ENCODE results near the gene DUOX2.

DNA sequence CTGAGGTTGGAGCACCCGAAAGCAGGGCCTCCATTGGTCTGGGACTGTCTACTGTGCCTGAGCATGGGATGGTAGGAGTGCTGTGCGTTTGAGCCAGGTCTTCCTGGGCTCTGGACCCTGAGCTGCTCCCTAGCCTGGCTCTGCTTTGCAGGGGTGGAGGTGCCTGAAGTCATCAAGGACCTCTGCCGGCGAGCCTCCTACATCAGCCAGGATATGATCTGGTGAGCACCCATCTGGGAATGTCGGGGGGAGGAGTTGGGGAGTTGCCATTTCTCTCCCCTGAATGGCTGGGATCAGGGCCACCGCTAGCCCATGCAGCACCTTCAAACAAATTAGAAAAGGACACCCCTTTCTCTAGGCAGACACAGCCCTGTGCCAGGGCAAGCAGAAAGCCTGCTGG is 36.5 kb upstream of the DUOX2 start:
- TF ChIP-seq CTCF (IDR thresholded peaks at IDR 0.05; ENCODE audit: low read depth, low read length, missing input control): no peak
- no peak for TF ChIP-seq JUND (IDR thresholded peaks at IDR 0.05)
- no peak for TF ChIP-seq YY1 (IDR thresholded peaks at IDR 0.05)
- TF ChIP-seq FOXA2 (IDR thresholded peaks at IDR 0.05): no peak
- TF ChIP-seq RXRA (IDR thresholded peaks at IDR 0.05): no peak
- TF ChIP-seq GABPA (IDR thresholded peaks at IDR 0.05 in 1 of 2, conservative IDR thresholded peaks at IDR 0.05 in 1 of 2): no peak
- TF ChIP-seq RAD21 (IDR thresholded peaks at IDR 0.05): no peak
- TF ChIP-seq, protein P1, sequence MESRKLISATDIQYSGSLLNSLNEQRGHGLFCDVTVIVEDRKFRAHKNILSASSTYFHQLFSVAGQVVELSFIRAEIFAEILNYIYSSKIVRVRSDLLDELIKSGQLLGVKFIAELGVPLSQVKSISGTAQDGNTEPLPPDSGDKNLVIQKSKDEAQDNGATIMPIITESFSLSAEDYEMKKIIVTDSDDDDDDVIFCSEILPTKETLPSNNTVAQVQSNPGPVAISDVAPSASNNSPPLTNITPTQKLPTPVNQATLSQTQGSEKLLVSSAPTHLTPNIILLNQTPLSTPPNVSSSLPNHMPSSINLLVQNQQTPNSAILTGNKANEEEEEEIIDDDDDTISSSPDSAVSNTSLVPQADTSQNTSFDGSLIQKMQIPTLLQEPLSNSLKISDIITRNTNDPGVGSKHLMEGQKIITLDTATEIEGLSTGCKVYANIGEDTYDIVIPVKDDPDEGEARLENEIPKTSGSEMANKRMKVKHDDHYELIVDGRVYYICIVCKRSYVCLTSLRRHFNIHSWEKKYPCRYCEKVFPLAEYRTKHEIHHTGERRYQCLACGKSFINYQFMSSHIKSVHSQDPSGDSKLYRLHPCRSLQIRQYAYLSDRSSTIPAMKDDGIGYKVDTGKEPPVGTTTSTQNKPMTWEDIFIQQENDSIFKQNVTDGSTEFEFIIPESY (IDR thresholded peaks at IDR 0.05): no peak
- TF ChIP-seq, protein P2, sequence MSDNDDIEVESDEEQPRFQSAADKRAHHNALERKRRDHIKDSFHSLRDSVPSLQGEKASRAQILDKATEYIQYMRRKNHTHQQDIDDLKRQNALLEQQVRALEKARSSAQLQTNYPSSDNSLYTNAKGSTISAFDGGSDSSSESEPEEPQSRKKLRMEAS (IDR thresholded peaks at IDR 0.05): no peak
- no peak for TF ChIP-seq TAF1 (conservative IDR thresholded peaks at IDR 0.05)
- no peak for TF ChIP-seq FOXA1 (IDR thresholded peaks at IDR 0.05)
- TF ChIP-seq SP1 (IDR thresholded peaks at IDR 0.05): no peak
- no peak for TF ChIP-seq EGR1 (IDR thresholded peaks at IDR 0.05; ENCODE audit: low read depth in 2 of 2)
- TF ChIP-seq, protein P3, sequence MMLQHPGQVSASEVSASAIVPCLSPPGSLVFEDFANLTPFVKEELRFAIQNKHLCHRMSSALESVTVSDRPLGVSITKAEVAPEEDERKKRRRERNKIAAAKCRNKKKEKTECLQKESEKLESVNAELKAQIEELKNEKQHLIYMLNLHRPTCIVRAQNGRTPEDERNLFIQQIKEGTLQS (IDR thresholded peaks at IDR 0.05): no peak
